Panc1 (cell line): Measurements from ENCODE around the gene HNF4A. TPM values are rescaled to one million over a fixed set of nuclear protein-coding genes. Genes with fewer than 3 reads are reported as not detected.

ENCODE experiments used
- ATAC-seq: fragments of 200-7000 bp; cut with Tn5 transposase; 2 replicates; pipeline ENCODE4 v1.9.1; 2020; ENCODE audit warnings: mild to moderate bottlenecking, moderate library complexity
- BruUV-seq: library from RNA; stranded (reverse); fragments of 400-500 nt; replicated peaks from 2 replicates; lab custom pipeline; 2021; lab: Mats Ljungman, UMichigan
- CTCF ChIA-PET: fragments of 300-600 bp; sonication (Branson Sonifier 250); formaldehyde crosslinking; loops from one replicate; lab custom pipeline; 2022; ENCODE audit warnings: antibody characterized with exemption; lab: Charles Lee
- POLR2A ChIA-PET: fragments of 300-600 bp; sonication (Branson Sonifier 250); formaldehyde crosslinking; loops from one replicate; lab custom pipeline; 2022; ENCODE audit warnings: antibody characterized with exemption; lab: Charles Lee
- DNase-seq: peaks from one replicate; pipeline ENCODE4 v3.0.0-alpha.2; 2010; ENCODE audit warnings: low read depth, low spot score
- H3K27ac ChIP-seq: 2 replicates; pipeline ENCODE4 v1.5.1; 2011; ENCODE audit warnings: mild to moderate bottlenecking, low read length, inconsistent platforms
- H3K27me3 ChIP-seq: fragments of 200-500 bp; sonication (Bioruptor generic); 2 replicates; pipeline ENCODE4 v1.6.0; 2014; ENCODE audit warnings: low read length, inconsistent platforms; ENCODE audit not compliant: control insufficient read depth, insufficient read depth
- H3K36me3 ChIP-seq: fragments of 200-500 bp; sonication (Bioruptor generic); 2 replicates; pipeline ENCODE4 v1.5.1; 2014; ENCODE audit warnings: inconsistent platforms, mild to moderate bottlenecking, low read length, moderate library complexity; ENCODE audit not compliant: control insufficient read depth, insufficient read depth
- H3K4me1 ChIP-seq: 2 replicates; pipeline ENCODE4 v1.5.1; 2011; ENCODE audit warnings: inconsistent platforms, mild to moderate bottlenecking, low read length, moderate library complexity; ENCODE audit not compliant: control insufficient read depth, insufficient read depth
- H3K4me3 ChIP-seq, 2 experiments: 2 replicates each; pipeline ENCODE4 v1.5.1; 2011 to 2012; ENCODE audit warnings: low read depth in 2 of 2, low read length in 2 of 2, mild to moderate bottlenecking in 2 of 2, inconsistent platforms in 1 of 2, moderate library complexity in 1 of 2
- H3K9me3 ChIP-seq: fragments of 200-500 bp; sonication (Bioruptor generic); 2 replicates; pipeline ENCODE4 v1.5.1; 2014; ENCODE audit warnings: low read depth, mild to moderate bottlenecking, inconsistent platforms, low read length, moderate library complexity; ENCODE audit not compliant: control insufficient read depth, insufficient read depth
- CTCF ChIP-seq: fragments of 450-650 bp; IDR thresholded peaks from 2 replicates; pipeline ENCODE4 v1.5.1; 2017; ENCODE audit warnings: mild to moderate bottlenecking
- POLR2AphosphoS5 ChIP-seq: IDR thresholded peaks from 2 replicates; pipeline ENCODE4 v1.6.1; 2012; ENCODE audit warnings: mild to moderate bottlenecking, low read depth, low read length, moderate library complexity
- REST ChIP-seq, 2 experiments: IDR thresholded peaks; 2 replicates each; pipeline ENCODE4 v1.6.1; 2011 to 2012; ENCODE audit warnings: low read depth in 2 of 2, control low read depth in 1 of 2, low read length in 1 of 2, mild to moderate bottlenecking in 1 of 2, moderate library complexity in 1 of 2; ENCODE audit not compliant: insufficient read depth in 1 of 2
- SIN3A ChIP-seq: IDR thresholded peaks from 2 replicates; pipeline ENCODE4 v1.6.1; 2012; ENCODE audit warnings: low read depth, mild to moderate bottlenecking, low read length, moderate library complexity, borderline replicate concordance; ENCODE audit not compliant: insufficient read depth
- TCF7L2 ChIP-seq: IDR thresholded peaks from 2 replicates; pipeline ENCODE4 v1.6.1; 2011; ENCODE audit warnings: mild to moderate bottlenecking, low read depth, low read length, inconsistent platforms
- in situ Hi-C: cut with HindIII; loops from 2 replicates; pipeline ENCODE4 v1.10.0; 2016; ENCODE audit warnings: low sequenced_read_pairs, low pct_unique_long_range_greater_than_20kb
- intact Hi-C: fragments of 100-400 bp; cut with micrococcal nuclease; formaldehyde crosslinking; loops from one replicate; pipeline ENCODE4 v1.10.0; 2022; ENCODE audit not compliant: unreplicated experiment
- total RNA-seq: library from RNA; stranded (reverse); gene quantifications from one replicate; pipeline ENCODE4 v1.2.1, GENCODE V29; 2021; ENCODE audit not compliant: unreplicated experiment

HNF4A gene
- total RNA-seq, 1 experiment from 2014 or later, result 0.28 TPM

GRCh38 chr20:44398335-44398734, 42.8 kb downstream of the HNF4A start:
- no peak for DNase-seq
- intact Hi-C loops (no loop called here), in situ Hi-C loops (no loop called here)
- ATAC-seq, result no peak
- Histone ChIP-seq H3K4me3 (no peak overlapping the region), H3K9me3 (no peaks in the 10 kb centered on the region), H3K27me3 (peaks cover 3% of the 10 kb centered on the region), H3K36me3 (no peaks in the 10 kb centered on the region), H3K4me1 (no peaks in the 10 kb centered on the region), H3K27ac (no peak overlapping the region)
- no TSS peak for BruUV-seq
- POLR2A ChIA-PET, result no interaction called here
- no peak for TF ChIP-seq REST (IDR thresholded peaks at IDR 0.05; ENCODE audit: insufficient read depth in 1 of 2, low read depth in 2 of 2, low read length in 1 of 2)
- TF ChIP-seq TCF7L2, result no peak
- no peak for TF ChIP-seq POLR2AphosphoS5
- no peak for TF ChIP-seq SIN3A
- TF ChIP-seq CTCF, result no peak
- CTCF ChIA-PET, result no interaction called here

GRCh38 chr20:44399446-44399845, 43.9 kb downstream of the HNF4A start:
- intact Hi-C loops, result no loop called here
- in situ Hi-C loops, result no loop called here
- CTCF ChIA-PET, result no interaction called here
- no peak overlapping the region for H3K4me3 ChIP-seq
- H3K27ac ChIP-seq, result no peak overlapping the region
- peaks cover 3% of the 10 kb centered on the region for H3K27me3 ChIP-seq
- DNase-seq, result no peak
- POLR2A ChIA-PET, result no interaction called here
- no TSS peak for BruUV-seq
- TF ChIP-seq SIN3A, result no peak
- no peak for TF ChIP-seq CTCF
- TF ChIP-seq TCF7L2, result no peak
- TF ChIP-seq POLR2AphosphoS5, result no peak
- TF ChIP-seq REST (IDR thresholded peaks at IDR 0.05; ENCODE audit: insufficient read depth in 1 of 2, low read depth in 2 of 2, low read length in 1 of 2), result no peak
- no peaks in the 10 kb centered on the region for H3K9me3 ChIP-seq
- no peaks in the 10 kb centered on the region for H3K36me3 ChIP-seq
- H3K4me1 ChIP-seq, result no peaks in the 10 kb centered on the region
- ATAC-seq, result no peak
